IPS-18a (cell line): ENCODE measurements around the gene TMEM258.

Experiments used
- H3K27ac ChIP-seq: one replicate; pipeline ENCODE4 v1.5.1; 2013; ENCODE audit warnings: low read length
- H3K27me3 ChIP-seq: one replicate; pipeline ENCODE4 v1.6.1; 2013; ENCODE audit warnings: mild to moderate bottlenecking, low read length; ENCODE audit not compliant: control insufficient read depth, insufficient read depth
- H3K36me3 ChIP-seq: one replicate; pipeline ENCODE4 v1.6.1; 2013; ENCODE audit warnings: low read depth, low read length; ENCODE audit not compliant: control insufficient read depth
- H3K4me1 ChIP-seq: one replicate; pipeline ENCODE4 v1.6.1; 2013; ENCODE audit warnings: low read depth, low read length; ENCODE audit not compliant: control insufficient read depth
- H3K4me3 ChIP-seq: one replicate; pipeline ENCODE4 v1.5.1; 2013; ENCODE audit warnings: low read length
- H3K9ac ChIP-seq: one replicate; pipeline ENCODE4 v1.6.1; 2013; ENCODE audit warnings: mild to moderate bottlenecking, low read length, moderate library complexity
- H3K9me3 ChIP-seq: one replicate; pipeline ENCODE4 v1.6.1; 2013; ENCODE audit warnings: low read depth, low read length; ENCODE audit not compliant: control insufficient read depth

TMEM258 gene

DNA sequence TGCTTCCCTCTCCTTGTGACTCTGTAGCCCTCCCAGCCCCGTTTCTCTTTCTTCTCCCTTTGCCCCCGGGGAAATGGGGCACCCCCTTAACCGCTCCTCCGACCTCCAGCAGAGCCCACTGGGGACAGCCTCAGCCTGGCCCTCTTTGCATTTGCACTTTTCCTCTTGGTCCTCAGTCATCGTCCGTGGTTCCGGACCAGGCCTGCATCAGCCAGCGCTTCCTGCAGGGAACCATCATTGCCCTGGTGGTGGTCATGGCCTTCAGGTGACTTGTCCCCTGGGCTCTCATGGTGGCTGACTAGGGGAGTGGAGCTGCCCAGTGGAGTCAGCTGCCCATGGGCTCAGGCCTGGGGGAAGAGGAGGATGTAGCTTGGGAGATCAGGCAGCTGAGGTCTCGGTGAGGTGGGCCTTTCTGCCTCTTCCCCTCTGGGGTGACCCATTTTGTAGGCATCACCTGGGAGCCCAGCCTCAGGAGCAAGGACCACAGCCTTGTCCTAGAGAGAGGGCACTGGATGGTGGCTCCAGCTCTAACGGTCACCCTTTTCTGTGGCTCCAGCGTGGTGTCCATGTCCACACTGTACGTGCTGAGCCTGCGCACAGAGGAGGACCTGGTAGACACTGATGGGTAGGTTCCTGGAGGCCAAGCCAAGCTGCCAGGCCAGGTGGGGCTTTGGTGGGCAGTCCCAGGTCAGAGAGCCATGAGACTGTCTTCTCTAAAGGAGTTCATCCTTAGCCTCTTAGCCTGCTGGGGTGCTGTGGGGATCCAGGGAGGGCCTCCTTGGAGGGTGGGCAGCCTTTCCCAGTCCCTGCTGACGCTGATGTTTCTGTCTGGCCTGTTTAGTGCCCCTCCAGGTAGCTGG is 12.5 kb downstream of the TMEM258 start:
- no peaks in the 10 kb centered on the region for H3K4me1 ChIP-seq
- H3K4me3 ChIP-seq = no peak overlapping the region
- no peak overlapping the region for H3K27ac ChIP-seq
- H3K27me3 ChIP-seq = no peaks in the 10 kb centered on the region
- H3K9me3 ChIP-seq = no peaks in the 10 kb centered on the region
- H3K9ac ChIP-seq = no peak overlapping the region
- no peaks in the 10 kb centered on the region for H3K36me3 ChIP-seq

DNA sequence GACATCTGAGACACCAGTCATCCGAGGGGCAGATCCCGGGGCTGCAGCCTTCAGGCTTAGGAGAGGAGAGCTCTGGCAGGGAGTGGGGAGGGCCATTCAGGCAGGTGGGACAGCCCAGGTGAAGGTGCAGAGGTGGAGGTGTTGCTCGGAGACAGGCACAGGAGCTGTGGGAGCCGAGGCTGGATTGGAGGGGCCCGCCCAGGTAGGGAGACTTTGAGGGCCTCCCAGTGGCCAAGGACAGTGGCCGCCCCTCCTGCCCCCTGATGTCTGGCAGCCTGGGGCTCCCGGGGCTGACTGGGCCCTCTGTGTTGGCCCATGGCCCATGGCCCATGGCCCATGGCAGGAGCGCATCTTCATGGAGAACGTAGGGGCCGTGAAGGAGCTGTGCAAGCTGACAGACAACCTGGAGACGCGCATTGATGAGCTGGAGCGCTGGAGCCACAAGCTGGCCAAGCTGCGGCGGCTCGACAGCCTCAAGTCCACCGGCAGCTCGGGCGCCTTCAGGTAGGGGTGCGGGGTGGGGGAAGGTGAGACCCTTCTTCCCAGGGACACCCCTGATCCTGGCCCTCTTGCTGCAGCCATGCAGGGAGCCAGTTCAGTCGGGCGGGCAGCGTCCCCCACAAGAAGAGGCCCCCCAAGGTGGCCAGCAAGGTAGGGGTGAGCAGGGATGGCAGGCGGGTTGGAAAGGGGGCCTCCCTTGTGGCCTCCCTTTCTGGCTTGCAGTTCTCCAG is 13.3 kb downstream of the TMEM258 start:
- H3K4me1 ChIP-seq = no peaks in the 10 kb centered on the region
- H3K4me3 ChIP-seq = no peak overlapping the region
- no peaks in the 10 kb centered on the region for H3K27me3 ChIP-seq
- no peaks in the 10 kb centered on the region for H3K9me3 ChIP-seq
- H3K9ac ChIP-seq = no peak overlapping the region
- no peak overlapping the region for H3K27ac ChIP-seq
- no peaks in the 10 kb centered on the region for H3K36me3 ChIP-seq

DNA sequence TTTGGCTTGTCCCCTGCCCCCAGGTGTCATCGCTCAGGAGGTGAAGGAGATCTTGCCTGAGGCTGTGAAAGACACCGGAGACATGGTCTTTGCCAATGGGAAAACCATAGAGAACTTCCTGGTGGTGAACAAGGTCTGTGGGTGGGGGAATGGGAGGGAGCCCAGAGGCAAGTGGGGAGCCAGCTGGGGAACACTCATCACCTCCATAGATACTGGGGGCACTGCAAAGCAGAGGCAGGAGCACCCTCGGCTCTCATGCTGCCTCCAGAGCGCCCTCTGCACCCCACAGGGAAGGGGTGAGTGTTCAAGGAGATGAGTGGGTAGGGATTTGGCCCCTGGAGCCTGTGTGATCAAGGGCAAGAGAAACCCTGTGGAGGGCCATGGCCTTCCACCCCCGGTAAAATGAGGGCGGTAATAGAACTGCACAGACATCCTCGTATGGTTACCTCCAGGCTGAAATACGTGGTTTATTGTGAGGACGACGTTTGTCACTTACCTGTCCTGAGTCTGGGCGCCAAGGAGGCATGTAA is 14.0 kb downstream of the TMEM258 start:
- H3K27me3 ChIP-seq = no peaks in the 10 kb centered on the region
- H3K36me3 ChIP-seq = no peaks in the 10 kb centered on the region
- H3K4me3 ChIP-seq = no peak overlapping the region
- H3K4me1 ChIP-seq = no peaks in the 10 kb centered on the region
- H3K9me3 ChIP-seq = no peaks in the 10 kb centered on the region
- H3K27ac ChIP-seq = no peak overlapping the region
- H3K9ac ChIP-seq = no peak overlapping the region

DNA sequence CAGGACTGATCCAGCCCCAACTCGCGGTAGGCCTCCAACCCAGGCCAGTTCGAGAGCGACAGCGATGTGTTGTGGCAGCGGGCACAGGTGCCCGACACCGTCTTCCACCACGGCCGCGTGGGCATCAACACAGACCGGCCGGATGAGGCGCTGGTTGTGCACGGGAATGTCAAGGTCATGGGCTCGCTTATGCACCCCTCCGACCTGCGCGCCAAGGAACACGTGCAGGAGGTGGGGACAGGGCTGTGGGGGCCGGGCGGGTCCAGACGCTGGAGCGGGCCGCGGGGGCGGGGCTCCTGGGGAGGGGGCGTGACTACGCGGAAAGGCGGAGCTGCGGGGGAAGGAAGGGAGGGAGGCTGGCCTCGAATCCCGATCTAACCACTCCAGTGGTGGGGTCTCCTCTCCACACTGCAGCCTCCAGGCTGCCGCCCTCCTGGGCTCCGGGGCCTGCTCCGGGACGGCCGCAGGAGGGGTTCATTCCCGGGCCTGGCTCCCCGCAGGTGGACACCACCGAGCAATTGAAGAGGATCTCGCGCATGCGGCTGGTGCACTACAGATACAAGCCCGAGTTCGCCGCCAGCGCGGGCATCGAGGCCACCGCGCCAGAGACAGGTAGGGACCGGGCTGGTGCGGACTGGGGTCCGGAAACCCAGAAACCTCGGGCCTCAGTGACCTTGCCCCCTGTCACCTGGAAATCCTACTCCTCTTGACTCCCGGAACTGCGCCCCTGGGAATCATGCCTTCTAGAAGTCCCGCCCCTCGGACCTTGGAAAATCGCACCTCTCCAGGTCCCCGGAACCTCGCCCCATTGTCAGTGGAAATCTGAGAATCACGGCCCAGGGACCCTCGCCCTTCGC is 14.9 kb downstream of the TMEM258 start:
- Histone ChIP-seq H3K9ac (no peak overlapping the region), H3K27ac (no peak overlapping the region), H3K9me3 (no peaks in the 10 kb centered on the region), H3K4me1 (peaks cover 2% of the 10 kb centered on the region), H3K27me3 (no peaks in the 10 kb centered on the region), H3K4me3 (no peak overlapping the region), H3K36me3 (no peaks in the 10 kb centered on the region)

DNA sequence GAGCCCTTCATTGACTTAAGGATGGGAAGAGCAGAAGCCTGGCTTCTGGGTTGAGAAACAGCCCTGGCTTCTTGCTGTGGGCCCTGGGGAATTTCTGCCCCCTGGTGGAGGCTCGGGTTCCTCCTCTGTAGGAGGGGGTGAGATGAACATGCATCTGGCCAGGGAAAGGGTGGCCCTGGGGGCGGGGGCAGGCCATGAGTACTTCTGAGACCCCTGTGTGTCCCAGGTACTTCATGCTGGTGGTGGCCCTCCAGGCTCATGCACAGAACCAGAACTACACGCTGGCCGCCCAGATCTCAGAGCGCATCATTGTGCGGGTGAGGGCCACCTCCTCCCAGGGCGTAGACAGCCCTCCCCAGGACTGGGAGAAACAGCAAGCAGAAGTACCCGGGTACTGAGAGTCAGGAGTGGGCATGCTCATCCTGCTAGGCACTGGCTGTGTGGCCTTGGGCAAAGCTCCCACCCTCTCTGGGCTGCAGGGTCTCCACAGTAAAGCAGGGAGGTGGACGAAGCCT is 15.8 kb downstream of the TMEM258 start:
- no peaks in the 10 kb centered on the region for H3K27me3 ChIP-seq

DNA sequence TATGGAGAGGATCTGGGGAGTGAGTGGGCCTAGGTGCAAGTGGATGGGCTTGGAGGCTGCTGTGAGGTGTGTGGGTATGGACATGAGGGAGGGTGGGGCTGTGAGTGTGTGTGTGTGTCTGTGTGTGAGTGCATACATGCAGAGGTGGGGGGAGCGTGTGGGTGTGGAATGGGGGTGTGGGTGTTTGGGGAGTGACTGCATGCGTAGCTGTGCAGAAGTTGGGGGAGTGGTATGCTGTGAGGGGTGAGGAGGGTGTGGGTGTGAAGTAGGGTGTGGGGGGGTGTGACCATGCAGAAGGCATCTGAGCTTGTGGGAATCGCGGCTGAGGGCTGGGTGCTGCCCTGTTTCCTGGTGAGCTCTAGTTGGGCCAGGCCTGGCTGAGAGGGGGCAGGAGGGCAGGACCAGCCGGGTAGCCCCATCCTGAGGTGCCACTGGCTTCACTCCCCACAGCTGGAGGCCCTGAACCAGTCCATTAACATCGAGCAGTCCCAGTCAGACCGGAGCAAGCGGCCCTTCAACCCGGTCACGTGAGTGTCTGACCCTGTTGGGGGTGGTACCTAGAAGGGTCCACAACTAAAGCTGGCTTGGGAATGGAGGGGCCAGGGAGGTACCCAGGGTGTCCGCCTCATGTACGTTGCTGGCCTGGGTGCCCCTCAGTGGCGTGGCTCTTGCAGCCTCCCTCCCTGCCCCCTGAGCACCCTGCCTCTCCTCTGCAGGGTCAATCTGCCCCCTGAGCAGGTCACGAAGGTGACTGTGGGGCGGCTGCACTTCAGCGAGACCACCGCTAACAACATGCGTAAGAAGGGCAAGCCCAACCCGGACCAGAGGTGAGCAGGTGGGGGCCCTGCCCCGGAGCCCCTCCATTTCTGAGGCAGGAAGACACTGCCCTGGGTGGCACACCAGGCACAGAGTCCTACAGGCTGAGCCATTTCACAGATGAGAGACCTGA is 16.5 kb downstream of the TMEM258 start:
- H3K27me3 ChIP-seq = no peaks in the 10 kb centered on the region
- H3K9me3 ChIP-seq = no peaks in the 10 kb centered on the region
- no peak overlapping the region for H3K4me3 ChIP-seq
- no peak overlapping the region for H3K27ac ChIP-seq
- no peaks in the 10 kb centered on the region for H3K36me3 ChIP-seq
- H3K9ac ChIP-seq = no peak overlapping the region
- H3K4me1 ChIP-seq = peaks cover 10% of the 10 kb centered on the region

More for the DNA sequence above, 15.8 kb downstream of the TMEM258 start:
- Histone ChIP-seq H3K27ac (no peak overlapping the region), H3K9me3 (no peaks in the 10 kb centered on the region), H3K4me3 (no peak overlapping the region), H3K36me3 (no peaks in the 10 kb centered on the region), H3K4me1 (peaks cover 10% of the 10 kb centered on the region), H3K9ac (no peak overlapping the region)

DNA sequence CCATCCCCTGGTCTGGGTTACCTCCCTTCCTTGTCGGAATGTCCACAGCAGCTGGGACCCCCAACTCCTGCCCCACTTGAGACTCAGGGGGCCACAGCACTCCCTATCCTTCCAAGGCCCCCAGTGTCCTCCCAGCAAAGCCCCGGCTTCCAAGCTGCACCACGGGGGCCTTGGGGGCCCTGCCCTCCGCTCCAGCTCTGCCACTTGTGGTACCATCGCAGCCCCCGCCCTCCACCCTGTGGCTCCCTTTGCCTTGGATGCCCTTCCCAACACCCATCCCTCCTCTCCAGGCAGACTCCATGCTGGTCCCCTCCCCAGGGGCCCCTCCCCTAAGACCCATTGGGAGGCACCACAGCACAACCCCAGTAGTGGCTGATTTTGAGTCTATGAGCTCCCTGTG is 17.3 kb downstream of the TMEM258 start:
- no peak overlapping the region for H3K9ac ChIP-seq
- peaks cover 10% of the 10 kb centered on the region for H3K4me1 ChIP-seq
- H3K27me3 ChIP-seq = no peaks in the 10 kb centered on the region

DNA sequence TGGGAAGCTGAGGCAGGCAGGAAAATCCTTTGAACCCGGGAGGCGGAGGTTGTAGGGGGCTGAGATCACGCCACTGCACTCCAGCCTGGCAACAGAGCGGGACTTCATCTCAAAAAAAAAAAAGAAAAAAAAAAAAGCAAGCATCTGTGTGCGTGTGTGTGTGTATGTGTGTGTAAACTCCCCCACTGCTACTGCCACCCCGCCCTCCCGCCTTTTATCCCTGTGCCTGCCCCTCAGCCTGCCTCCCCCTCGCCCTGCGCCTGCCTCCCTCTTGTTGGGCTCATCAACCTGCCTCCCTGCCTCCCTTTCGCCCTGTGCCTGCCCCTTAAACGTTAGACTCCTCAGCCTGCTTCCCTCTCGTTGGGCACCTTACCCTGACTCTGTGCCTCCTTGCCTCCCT is 18.0 kb downstream of the TMEM258 start:
- Histone ChIP-seq H3K4me3 (no peak overlapping the region), H3K36me3 (no peaks in the 10 kb centered on the region), H3K27ac (no peak overlapping the region), H3K9ac (no peak overlapping the region), H3K27me3 (no peaks in the 10 kb centered on the region), H3K4me1 (peaks cover 10% of the 10 kb centered on the region), H3K9me3 (no peaks in the 10 kb centered on the region)

More for the DNA sequence above, 17.3 kb downstream of the TMEM258 start:
- Histone ChIP-seq H3K27ac (no peak overlapping the region), H3K9me3 (no peaks in the 10 kb centered on the region), H3K4me3 (no peak overlapping the region), H3K36me3 (no peaks in the 10 kb centered on the region)

DNA sequence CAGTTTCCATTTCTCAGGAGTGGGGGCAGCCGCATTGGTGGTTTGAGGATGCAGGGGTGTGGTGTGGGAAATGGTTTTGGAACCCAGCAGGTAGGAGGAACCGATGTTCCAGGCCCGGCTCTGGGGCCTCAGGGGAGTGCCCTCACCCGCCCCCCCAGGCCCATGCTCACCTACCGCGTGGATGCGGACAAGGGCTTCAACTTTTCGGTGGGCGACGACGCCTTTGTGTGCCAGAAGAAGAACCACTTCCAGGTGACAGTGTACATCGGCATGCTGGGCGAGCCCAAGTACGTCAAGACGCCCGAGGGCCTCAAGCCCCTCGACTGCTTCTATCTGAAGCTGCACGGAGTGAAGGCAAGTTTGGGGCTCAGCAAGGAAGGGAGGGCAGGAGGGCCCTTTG is 18.6 kb downstream of the TMEM258 start:
- H3K9ac ChIP-seq = no peak overlapping the region
- H3K9me3 ChIP-seq = no peaks in the 10 kb centered on the region
- no peak overlapping the region for H3K4me3 ChIP-seq
- H3K27ac ChIP-seq = no peak overlapping the region
- H3K27me3 ChIP-seq = no peaks in the 10 kb centered on the region
- peaks cover 10% of the 10 kb centered on the region for H3K4me1 ChIP-seq
- H3K36me3 ChIP-seq = no peaks in the 10 kb centered on the region

DNA sequence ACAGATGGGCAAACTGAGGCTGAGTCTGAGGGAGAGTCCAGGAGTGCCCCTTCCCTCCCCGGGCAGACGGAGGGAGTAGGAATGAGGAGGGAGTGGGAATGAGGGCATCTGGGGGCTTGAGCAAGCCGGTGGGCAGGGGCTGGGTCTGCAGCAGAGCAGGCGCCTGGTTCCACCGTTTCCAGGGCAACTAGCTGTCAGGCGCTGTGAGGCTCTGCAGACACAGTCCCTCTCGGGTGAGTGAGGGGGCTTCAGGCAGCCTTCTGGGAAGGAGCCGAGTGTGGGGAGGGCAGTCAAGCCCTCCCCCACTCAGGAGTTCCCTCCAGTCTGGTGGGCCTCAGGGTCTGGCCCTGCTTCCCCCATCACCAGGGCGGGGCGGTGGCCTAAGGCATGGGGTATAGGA is 19.0 kb downstream of the TMEM258 start:
- Histone ChIP-seq H3K9me3 (no peaks in the 10 kb centered on the region), H3K9ac (no peak overlapping the region), H3K4me1 (peaks cover 10% of the 10 kb centered on the region), H3K27me3 (no peaks in the 10 kb centered on the region), H3K36me3 (no peaks in the 10 kb centered on the region), H3K4me3 (no peak overlapping the region), H3K27ac (no peak overlapping the region)
